Activated T-helper 1 cell treated with Interleukin-2 at 50 U/mL for 16 hours (primary cell): ENCODE data around the gene B3GNT7.
"Not testable (repeated sequence)": the region's sequence is repeated elsewhere in the genome, so short reads cannot be mapped to it uniquely, and the experiment has no call there.

Experiments used
- DNase-seq: peaks from one replicate; pipeline ENCODE4 v3.0.0-alpha.2; 2020; ENCODE audit warnings: low read depth

Gene B3GNT7

GRCh38 chr2:231401101-231401500 is 5.6 kb downstream of the B3GNT7 start:
- not testable (repeated sequence) for DNase-seq

DNA sequence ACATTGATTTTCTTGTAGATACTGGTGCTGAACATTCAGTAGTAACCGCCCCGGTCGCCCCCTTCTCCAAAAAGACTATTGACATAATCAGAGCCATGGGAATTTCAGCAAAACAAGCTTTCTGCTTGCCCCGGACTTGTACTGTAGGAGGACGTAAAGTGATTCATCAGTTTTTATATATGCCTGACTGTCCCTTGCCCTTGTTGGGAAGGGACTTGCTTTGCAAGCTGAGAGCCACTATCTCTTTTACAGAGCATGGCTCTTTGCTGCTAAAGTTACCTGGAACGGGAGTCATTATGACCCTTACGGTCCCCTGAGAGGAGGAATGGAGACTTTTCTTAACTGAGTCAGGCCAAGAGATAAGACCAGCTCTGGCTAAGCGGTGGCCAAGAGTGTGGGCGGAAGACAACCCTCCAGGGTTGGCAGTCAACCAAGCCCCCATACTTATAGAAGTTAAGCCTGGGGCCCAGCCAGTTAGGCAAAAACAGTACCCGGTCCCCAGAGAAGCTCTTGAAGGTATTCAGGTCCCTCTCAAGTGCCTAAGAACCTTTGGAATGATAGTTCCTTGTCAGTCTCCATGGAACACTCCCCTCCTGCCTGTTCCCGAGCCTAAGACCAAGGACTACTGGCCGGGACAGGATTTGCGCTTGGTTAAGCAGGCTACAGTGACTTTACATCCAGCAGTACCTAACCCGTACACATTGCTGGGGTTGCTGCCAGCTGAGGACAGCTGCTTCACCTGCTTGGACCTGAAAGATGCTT is 8.1 kb downstream of the B3GNT7 start:
- DNase-seq: not testable (repeated sequence)

DNA sequence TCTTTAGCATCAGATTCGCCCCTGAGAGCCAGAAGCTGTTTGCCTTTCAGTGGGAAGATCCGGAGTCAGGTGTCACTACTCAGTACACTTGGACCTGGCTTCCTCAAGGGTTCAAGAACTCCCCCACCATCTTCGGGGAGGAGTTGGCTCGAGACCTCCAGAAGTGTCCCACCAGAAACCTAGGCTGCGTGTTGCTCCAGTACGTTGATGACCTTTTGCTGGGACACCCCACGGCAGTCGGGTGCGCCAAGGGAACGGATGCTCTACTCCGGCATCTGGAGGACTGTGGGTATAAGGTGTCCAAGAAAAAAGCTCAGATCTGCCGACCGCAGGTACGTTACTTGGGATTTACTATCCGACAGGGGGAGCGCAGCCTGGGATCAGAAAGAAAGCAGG is 8.7 kb downstream of the B3GNT7 start:
- not testable (repeated sequence) for DNase-seq

DNA sequence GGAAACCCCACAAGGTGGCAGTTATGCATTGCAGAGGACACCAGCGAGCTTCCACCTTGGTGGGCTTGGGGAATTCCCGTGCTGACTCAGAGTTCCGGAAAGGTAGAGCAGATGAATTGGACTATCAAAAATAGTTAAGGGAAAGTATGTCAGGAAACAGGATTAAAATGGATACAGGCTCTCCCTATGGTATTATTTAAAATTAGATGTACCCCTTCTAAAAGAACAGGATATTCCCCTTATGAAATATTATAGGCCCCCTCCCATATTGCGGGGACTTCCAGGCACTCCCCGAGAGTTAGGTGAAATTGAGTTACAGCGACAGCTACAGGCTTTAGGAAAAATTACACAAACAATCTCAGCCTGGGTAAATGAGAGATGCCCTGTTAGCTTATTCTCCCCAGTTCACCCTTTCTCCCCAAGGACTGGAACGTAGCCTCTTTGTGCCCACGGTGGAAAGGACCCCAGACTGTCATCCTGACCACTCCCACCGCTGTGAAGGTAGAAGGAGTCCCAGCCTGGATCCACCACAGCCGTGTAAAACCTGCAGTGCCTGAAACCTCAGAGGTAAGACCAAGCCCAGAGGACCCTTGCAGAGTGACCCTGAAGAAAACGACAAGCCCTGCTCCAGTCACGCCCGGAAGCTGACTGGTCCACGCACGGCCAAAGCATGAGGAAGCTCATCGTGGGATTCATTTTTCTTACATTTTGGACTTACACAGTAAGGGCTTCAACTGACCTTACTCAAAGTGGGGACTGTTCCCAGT is 10.3 kb downstream of the B3GNT7 start:
- DNase-seq: not testable (repeated sequence)

DNA sequence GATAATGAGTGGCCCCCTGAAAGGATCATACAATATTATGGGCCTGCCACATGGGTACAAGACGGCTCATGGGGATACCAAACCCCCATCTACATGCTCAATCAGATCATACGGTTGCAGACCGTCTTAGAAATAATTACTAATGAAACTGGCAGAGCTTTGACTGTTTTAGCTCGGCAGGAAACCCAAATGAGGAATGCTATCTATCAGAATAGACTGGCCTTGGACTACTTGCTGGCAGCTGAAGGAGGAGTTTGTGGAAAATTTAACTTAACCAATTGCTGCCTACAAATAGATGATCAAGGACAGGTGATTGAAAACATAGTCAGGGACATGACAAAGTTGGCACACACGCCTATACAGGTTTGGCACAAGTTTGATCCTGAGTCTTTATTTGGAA is 12.2 kb downstream of the B3GNT7 start:
- DNase-seq: not testable (repeated sequence)

DNA sequence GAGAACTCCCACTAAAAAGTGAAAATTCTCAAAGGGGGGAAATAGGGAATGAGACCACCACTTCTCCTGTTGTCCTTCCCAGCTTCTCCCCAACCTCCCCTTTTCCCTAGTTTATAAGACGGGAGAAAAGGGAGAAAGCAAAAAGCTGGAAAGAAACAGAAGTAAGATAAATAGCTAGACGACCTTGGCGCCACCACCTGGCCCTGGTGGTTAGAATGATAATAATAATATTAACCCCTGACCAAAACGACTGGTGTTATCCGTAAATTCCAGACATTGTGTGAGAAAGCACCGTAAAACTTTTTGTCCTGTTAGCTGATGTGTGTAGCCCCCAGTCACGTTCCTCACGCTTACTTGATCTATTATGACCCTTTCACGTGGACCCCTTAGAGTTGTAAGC is 12.8 kb downstream of the B3GNT7 start:
- DNase-seq: not testable (repeated sequence)

GRCh38 chr2:231409776-231410175 is 14.3 kb downstream of the B3GNT7 start:
- DNase-seq: no peak

DNA sequence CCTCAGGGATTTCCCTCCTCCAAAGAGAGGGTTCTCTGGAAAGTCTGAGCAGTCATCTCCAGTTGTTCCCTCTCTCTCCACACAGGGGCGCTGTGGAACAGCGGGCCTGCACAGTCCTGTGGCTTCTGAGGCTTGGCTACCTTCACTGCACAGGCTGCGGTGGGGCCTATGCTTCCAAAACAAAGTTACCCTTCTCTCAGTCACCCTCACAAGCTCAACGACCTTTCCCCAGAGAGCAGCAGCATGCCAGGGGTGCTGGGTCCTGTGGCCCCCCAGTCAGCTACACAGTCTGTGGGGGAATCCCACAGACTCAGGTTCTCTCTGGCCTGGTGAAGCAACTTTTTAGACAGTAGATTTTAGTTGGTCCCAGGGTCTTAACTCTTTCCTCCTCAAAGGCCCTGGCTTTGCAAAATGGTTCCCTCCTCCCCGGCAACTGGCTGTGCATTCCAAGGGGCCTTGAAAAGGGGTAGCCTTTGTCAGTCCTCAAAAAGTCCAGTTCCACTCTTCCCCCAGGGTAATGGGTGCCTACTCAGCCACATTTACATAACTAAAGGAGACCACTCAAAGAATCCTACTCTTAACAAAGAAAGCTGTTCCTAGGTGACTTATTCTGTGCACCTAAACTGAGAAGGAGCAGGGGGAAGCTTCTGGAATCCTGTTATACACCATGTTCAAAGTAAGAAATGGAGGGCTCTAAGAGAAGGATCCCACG is 14.9 kb downstream of the B3GNT7 start:
- no peak for DNase-seq

GRCh38 chr2:231411237-231411636 is 15.7 kb downstream of the B3GNT7 start:
- DNase-seq: no peak

GRCh38 chr2:231411831-231412617 is 16.5 kb downstream of the B3GNT7 start:
- DNase-seq: peak; percentile 42

DNA sequence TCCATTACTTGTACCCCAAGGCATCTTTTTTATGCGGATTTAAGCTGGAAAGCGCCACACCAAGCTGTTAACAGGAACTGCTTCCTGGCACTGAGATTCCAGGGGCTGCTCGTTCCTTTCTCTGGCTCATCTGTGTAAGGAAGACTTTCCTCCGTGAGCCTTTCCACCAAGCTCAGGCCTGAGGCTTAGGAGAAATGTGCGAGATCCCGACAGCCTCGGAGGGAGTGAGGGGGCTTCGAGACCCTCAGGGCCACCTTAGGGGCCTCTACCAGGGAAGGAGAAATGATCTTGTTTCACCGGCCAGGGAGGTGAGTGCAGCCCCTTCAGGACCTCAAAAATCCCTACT is 17.1 kb downstream of the B3GNT7 start:
- DNase-seq: no peak

DNA sequence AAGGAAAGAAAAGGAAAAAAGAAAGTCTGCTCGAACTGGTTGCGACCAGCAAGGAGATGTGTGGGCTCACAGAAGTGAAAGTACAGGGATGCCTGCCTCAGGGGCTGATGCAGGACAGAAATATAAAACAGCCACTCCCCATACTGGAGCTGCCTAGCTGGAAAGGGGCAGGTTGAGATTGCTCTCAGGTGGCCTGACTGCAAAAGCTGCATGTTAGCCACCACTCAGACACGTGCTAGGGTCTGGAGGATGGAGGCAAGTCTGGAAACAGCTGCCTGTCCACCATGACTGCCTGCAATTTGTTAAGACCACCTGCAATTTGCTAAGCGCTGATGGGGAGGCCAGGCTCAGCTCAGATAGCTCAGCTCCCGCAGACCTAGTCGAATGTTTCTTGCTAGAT is 17.9 kb downstream of the B3GNT7 start:
- DNase-seq: no peak

- DNase-seq: no peak
Observed at GRCh38 chr2:231413921-231414476, 18.5 kb downstream of the B3GNT7 start.

- DNase-seq: no peak
Observed at GRCh38 chr2:231415029-231415428, 19.5 kb downstream of the B3GNT7 start.

DNA sequence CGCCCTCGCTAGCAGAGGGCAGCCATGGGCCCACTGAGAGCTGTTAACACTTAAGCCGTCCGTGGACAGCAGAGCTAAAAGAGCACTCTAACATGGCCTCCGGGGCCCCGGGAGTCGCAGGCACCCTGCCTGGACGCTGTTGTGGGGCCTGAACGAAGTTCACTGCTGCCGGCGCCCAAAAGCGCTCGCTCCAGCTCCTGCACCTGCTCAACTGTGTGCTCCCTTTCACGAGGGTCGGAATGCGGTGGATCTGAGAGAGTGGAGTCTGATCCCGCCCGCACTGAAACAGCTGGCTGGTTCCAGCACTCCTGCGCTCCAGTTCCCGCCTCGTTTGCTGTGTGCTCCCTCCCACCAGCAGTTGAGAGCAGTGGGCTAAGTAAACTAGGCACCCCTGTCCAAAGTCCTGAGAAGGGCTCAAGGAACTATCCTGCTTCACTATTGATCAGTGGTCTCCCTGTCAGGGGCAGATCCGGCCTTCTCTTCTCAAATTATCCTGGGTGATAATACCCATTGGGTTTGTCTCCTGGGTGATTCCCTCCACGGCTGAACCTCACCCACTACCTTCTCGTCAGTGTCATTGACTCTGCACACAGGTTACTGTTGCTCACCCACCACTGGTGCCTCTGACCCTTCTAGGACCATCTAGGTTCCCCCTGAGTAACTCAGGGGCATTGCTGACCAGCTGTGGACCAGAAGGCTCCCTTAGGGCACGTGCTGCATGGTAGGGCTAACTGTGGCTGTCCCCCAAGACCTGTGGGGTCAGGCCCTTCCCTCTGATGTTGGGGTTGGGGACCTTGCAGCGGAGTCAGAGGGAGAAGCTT is 23.5 kb downstream of the B3GNT7 start:
- no peak for DNase-seq

- DNase-seq: no peak
Observed at GRCh38 chr2:231421051-231421580, 25.6 kb downstream of the B3GNT7 start.

DNA sequence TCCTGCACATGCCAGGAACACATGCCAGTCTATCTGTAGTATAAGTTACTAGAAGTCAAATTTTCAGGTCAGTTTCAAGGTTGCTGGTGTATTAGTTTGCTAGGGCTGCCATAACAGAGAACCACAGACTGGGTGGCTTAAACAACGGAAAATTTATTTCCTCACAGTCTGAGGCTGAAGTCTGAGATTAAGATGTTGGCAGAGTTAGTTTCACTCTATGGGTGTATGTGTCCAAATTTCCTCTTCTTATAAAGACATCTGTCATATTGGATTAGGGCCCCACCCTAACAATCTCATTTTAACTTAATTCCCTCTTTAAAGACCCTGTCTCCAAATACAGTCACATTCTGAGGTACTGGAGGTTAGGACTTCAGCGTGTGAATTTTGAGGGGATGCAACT is 26.5 kb downstream of the B3GNT7 start:
- no peak for DNase-seq

GRCh38 chr2:231423176-231423575 is 27.7 kb downstream of the B3GNT7 start:
- no peak for DNase-seq

DNA sequence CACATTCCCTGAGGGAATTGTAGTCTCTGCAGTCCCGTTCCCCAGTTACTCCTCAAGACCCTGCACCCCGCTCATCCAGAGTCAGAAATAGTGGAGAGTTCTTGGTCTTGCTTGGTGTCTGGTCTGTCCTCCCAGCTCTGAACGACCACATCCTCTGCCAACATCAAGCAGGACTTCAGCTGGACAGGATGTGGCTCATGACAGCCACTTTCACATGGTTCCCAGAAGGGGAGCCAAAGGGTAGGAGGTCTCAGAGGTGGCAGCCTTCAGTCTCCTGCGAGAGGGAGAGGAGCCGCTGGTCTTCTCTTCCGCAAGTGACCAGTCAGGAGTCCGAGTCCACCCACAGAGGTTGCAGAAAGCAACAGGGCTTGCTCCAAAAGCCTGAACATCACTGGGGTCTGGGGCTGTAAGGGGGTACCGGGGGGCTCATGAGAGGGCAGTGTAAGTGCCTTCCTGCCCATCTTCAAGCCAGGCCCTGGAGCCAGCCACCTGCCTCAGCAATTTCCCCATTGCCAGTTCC is 29.8 kb downstream of the B3GNT7 start:
- DNase-seq: no peak
